Measurements from ENCODE around the gene NPAS2. TPM values are rescaled to one million over a fixed set of nuclear protein-coding genes. Genes with fewer than 3 reads are reported as not detected.

The NPAS2 gene
- total RNA-seq, 3 donors from 2014 or later = 6.2 to 42.3 (median 22.5) TPM

DNA sequence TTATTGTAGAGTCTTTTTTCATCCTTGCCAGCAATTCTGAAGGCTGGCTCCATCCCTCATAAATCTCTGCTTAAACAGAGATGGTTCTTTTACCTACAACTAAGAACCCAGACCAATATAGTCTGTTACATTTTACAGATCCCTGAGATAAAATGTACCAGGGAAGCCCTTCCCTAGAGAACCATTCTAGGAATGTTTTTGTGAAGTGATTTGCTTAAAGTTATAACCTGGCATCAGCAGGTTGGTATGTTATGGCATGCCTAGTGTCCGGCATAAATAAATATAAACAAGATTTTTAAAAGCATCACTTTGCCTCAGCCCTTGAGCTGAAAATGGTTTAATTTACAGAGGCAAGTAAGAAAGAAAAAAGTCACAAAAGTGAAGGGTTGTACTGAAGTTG, 18.5 kb upstream of the NPAS2 start:
- H3K27me3 ChIP-seq = no peaks in the 10 kb centered on the region
- peaks cover 0 to 6% of the 10 kb centered on the region in 2 donors for H3K4me1 ChIP-seq
- DNase-seq (ENCODE audit: low spot score in 2 of 2) = no peak
- no peaks in the 10 kb centered on the region for H3K36me3 ChIP-seq
- intact Hi-C loops (cut with DNase I; ENCODE audit: low total_unique reads) = loop anchor here (10.0 kb wide), 1 partner anchor 47 kb away; no protein-coding TSS in a partner anchor
- H3K9me3 ChIP-seq = no peaks in the 10 kb centered on the region
- no peak for TF ChIP-seq POLR2A (IDR thresholded peaks at IDR 0.05)
- TF ChIP-seq POLR2AphosphoS5 (IDR thresholded peaks at IDR 0.05) = no peak
- TF ChIP-seq, protein P1, sequence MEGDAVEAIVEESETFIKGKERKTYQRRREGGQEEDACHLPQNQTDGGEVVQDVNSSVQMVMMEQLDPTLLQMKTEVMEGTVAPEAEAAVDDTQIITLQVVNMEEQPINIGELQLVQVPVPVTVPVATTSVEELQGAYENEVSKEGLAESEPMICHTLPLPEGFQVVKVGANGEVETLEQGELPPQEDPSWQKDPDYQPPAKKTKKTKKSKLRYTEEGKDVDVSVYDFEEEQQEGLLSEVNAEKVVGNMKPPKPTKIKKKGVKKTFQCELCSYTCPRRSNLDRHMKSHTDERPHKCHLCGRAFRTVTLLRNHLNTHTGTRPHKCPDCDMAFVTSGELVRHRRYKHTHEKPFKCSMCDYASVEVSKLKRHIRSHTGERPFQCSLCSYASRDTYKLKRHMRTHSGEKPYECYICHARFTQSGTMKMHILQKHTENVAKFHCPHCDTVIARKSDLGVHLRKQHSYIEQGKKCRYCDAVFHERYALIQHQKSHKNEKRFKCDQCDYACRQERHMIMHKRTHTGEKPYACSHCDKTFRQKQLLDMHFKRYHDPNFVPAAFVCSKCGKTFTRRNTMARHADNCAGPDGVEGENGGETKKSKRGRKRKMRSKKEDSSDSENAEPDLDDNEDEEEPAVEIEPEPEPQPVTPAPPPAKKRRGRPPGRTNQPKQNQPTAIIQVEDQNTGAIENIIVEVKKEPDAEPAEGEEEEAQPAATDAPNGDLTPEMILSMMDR (IDR thresholded peaks at IDR 0.05) = no peak
- no peak overlapping the region for H3K4me3 ChIP-seq
- peak overlapping the region in 1 of 2 donors; percentile 23 for H3K27ac ChIP-seq

DNA sequence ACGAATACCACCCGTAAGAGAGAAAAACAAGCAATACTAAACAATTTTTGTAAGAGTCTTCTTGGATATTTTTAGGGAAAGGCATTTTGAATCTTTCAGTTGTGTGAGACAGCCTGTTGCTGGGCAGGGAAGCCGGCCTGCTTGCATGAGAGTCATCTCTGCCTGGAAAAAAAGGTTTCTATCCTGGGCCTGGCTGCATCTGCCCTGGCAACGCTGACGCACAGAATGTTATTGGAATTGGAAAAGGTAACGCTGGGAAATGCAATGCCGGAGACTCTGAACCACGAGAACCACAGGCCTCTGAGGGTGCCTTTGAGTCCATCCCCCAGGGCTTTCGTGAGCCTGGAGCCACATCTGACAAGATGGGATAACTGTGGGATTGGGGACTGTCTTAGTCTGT, 17.9 kb upstream of the NPAS2 start:
- peaks cover 0 to 6% of the 10 kb centered on the region in 2 donors for H3K4me1 ChIP-seq
- TF ChIP-seq, protein P1 (IDR thresholded peaks at IDR 0.05) = no peak
- TF ChIP-seq POLR2A (IDR thresholded peaks at IDR 0.05) (no peak), POLR2AphosphoS5 (IDR thresholded peaks at IDR 0.05) (no peak)
- no peaks in the 10 kb centered on the region for H3K9me3 ChIP-seq
- no peak overlapping the region for H3K4me3 ChIP-seq
- H3K27ac ChIP-seq = no peak overlapping the region
- no peaks in the 10 kb centered on the region for H3K36me3 ChIP-seq
- intact Hi-C loops (cut with DNase I; ENCODE audit: low total_unique reads) = loop anchor here (10.0 kb wide), 1 partner anchor 47 kb away; no protein-coding TSS in a partner anchor
- no peak for DNase-seq (ENCODE audit: low spot score in 2 of 2)
- no peaks in the 10 kb centered on the region for H3K27me3 ChIP-seq

DNA sequence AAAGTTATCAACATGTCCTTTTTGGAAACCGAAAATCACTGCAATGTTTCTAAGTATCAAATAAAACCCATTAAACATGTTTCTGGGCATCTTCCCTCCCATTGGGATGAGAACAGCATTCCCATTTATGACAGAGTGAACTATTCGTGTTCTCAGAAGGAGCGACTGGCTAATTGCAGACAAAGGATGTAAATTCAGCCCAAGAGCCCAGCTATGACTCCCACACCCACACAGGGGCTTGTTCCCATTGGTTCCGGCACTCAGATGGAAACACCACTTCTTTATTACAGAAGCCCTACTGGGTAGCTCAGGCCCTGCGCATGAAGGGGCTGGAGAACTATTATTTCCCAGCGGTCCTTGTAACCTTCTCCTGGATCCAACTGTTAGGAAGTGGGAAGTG, 16.6 kb upstream of the NPAS2 start:
- no peak for TF ChIP-seq POLR2A (IDR thresholded peaks at IDR 0.05)
- no peak for TF ChIP-seq POLR2AphosphoS5 (IDR thresholded peaks at IDR 0.05)
- TF ChIP-seq, protein P1 (IDR thresholded peaks at IDR 0.05) = no peak
- Histone ChIP-seq H3K4me1 (peaks cover 0 to 6% of the 10 kb centered on the region in 2 donors), H3K27me3 (no peaks in the 10 kb centered on the region), H3K9me3 (no peaks in the 10 kb centered on the region), H3K36me3 (no peaks in the 10 kb centered on the region), H3K4me3 (no peak overlapping the region), H3K27ac (no peak overlapping the region)
- no peak for DNase-seq (ENCODE audit: low spot score in 2 of 2)
- intact Hi-C loops (cut with DNase I; ENCODE audit: low total_unique reads) = loop anchor here (10.0 kb wide), 1 partner anchor 49 kb away; no protein-coding TSS in a partner anchor

DNA sequence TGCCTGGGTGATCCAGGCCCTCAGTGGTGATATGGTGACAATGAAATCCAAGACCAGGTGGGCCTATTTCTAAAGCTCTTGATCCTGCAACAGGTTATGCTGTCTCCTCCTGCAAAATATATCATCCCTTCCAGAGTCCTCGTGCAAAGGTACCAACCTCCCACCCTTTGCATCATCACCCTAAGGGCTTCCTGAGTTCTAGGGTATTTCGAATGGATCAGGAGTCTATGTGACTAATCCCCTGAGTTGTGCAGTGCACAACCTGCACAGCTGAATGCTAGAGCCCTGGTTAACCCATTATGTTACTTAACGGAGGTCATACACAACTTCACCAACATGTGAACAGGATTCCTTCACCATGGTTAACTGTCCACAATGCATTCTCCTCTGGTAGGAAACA, 13.4 kb upstream of the NPAS2 start:
- Histone ChIP-seq H3K36me3 (no peaks in the 10 kb centered on the region), H3K4me1 (no peaks in the 10 kb centered on the region), H3K27me3 (no peaks in the 10 kb centered on the region), H3K9me3 (no peaks in the 10 kb centered on the region), H3K27ac (no peak overlapping the region), H3K4me3 (no peak overlapping the region)
- intact Hi-C loops (cut with DNase I; ENCODE audit: low total_unique reads) = loop anchor here (10.0 kb wide), 1 partner anchor 52 kb away; no protein-coding TSS in a partner anchor
- no peak for DNase-seq (ENCODE audit: low spot score in 2 of 2)
- TF ChIP-seq, protein P1 (IDR thresholded peaks at IDR 0.05) = no peak
- no peak for TF ChIP-seq POLR2A (IDR thresholded peaks at IDR 0.05)
- no peak for TF ChIP-seq POLR2AphosphoS5 (IDR thresholded peaks at IDR 0.05)

DNA sequence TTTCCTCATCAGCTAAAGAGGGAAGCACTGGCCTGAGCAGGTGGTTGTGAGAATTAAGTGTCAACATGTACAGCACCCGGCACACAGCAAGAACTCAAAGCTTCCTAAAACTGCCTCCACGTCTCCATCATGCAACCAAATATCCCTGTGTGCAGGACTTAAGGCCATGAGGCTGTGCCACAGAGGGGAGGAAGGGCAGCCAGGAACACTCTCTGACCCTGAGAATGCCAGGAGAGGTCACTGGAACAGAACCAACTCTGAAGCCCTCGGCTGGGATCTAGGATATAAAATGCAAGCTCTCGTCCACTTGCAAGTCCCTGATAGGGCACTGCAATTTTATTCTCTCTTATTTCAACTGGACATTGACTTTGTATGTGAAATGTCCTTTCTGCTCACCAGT, 12.2 kb upstream of the NPAS2 start:
- Histone ChIP-seq H3K27me3 (no peaks in the 10 kb centered on the region), H3K4me3 (no peak overlapping the region), H3K9me3 (no peaks in the 10 kb centered on the region), H3K36me3 (no peaks in the 10 kb centered on the region), H3K4me1 (no peaks in the 10 kb centered on the region), H3K27ac (no peak overlapping the region)
- TF ChIP-seq, protein P1 (IDR thresholded peaks at IDR 0.05) = no peak
- TF ChIP-seq POLR2A (IDR thresholded peaks at IDR 0.05) (no peak), POLR2AphosphoS5 (IDR thresholded peaks at IDR 0.05) (no peak)
- intact Hi-C loops (cut with DNase I; ENCODE audit: low total_unique reads) = loop anchor here (10.0 kb wide), 1 partner anchor 53 kb away; no protein-coding TSS in a partner anchor
- no peak for DNase-seq (ENCODE audit: low spot score in 2 of 2)

Data from breast epithelium (tissue), 4 donors.